SK-N-SH treated with all-trans-retinoic acid at 6 μM for 48 hours (cell line): ENCODE measurements around the gene CDIPT.

ENCODE experiments used
- ATAC-seq: fragments of 200-7000 bp; cut with Tn5 transposase; 3 replicates; pipeline ENCODE4 v1.9.1; 2020; ENCODE audit warnings: mild to moderate bottlenecking, moderate library complexity
- ARNTL ChIP-seq: fragments of 450-650 bp; formaldehyde crosslinking; IDR thresholded peaks from 2 replicates; pipeline ENCODE4 v1.5.0; 2020; ENCODE audit warnings: low read depth, mild to moderate bottlenecking, moderate library complexity, borderline replicate concordance
- BACH2 ChIP-seq: fragments of 250-450 bp; sonication (Bioruptor Pico); IDR thresholded peaks from 2 replicates; pipeline ENCODE4 v1.9.0; 2021; ENCODE audit warnings: mild to moderate bottlenecking, borderline replicate concordance
- CREB5 ChIP-seq: fragments of 250-450 bp; sonication (Bioruptor Pico); IDR thresholded peaks from 2 replicates; pipeline ENCODE4 v1.5.1; 2020; ENCODE audit warnings: low read depth, mild to moderate bottlenecking, moderate library complexity
- CSDC2 ChIP-seq: fragments of 250-450 bp; sonication (Bioruptor Pico); IDR thresholded peaks from 2 replicates; pipeline ENCODE4 v1.5.0; 2020; ENCODE audit warnings: mild to moderate bottlenecking, moderate library complexity
- CSRNP3 ChIP-seq: fragments of 250-450 bp; sonication (Bioruptor Pico); IDR thresholded peaks from 2 replicates; pipeline ENCODE4 v1.5.1; 2021; ENCODE audit warnings: mild to moderate bottlenecking, moderate library complexity
- GLIS3 ChIP-seq: fragments of 250-450 bp; sonication (Bioruptor Pico); IDR thresholded peaks from 2 replicates; pipeline ENCODE4 v1.5.0; 2020; ENCODE audit warnings: mild to moderate bottlenecking, moderate library complexity
- OSR1 ChIP-seq: fragments of 250-450 bp; sonication (Bioruptor Pico); IDR thresholded peaks from 2 replicates; pipeline ENCODE4 v1.8.0; 2022; ENCODE audit warnings: moderate library complexity, mild to moderate bottlenecking, inconsistent platforms
- PATZ1 ChIP-seq: fragments of 250-450 bp; sonication (Bioruptor Pico); IDR thresholded peaks from 2 replicates; pipeline ENCODE4 v1.8.0; 2020; ENCODE audit warnings: mild to moderate bottlenecking, moderate library complexity, borderline replicate concordance
- POU6F1 ChIP-seq: fragments of 250-450 bp; sonication (Bioruptor Pico); IDR thresholded peaks from 2 replicates; pipeline ENCODE4 v1.8.0; 2021; ENCODE audit warnings: low read depth, mild to moderate bottlenecking, moderate library complexity, borderline replicate concordance
- PPARA ChIP-seq: fragments of 250-450 bp; sonication (Bioruptor Pico); IDR thresholded peaks from 2 replicates; pipeline ENCODE4 v1.5.0; 2020; ENCODE audit warnings: mild to moderate bottlenecking, borderline replicate concordance
- SNAI2 ChIP-seq: fragments of 250-450 bp; sonication (Bioruptor Pico); IDR thresholded peaks from 2 replicates; pipeline ENCODE4 v1.5.0; 2020; ENCODE audit warnings: mild to moderate bottlenecking, moderate library complexity
- TCF4 ChIP-seq: fragments of 250-450 bp; sonication (Bioruptor Pico); IDR thresholded peaks from 2 replicates; pipeline ENCODE4 v1.8.0; 2021; ENCODE audit warnings: mild to moderate bottlenecking, moderate library complexity, borderline replicate concordance
- TOX ChIP-seq: fragments of 250-450 bp; sonication (Bioruptor Pico); IDR thresholded peaks from 2 replicates; pipeline ENCODE4 v1.8.0; 2021; ENCODE audit warnings: mild to moderate bottlenecking, moderate library complexity, borderline replicate concordance
- TSHZ2 ChIP-seq: fragments of 250-450 bp; sonication (Bioruptor Pico); IDR thresholded peaks from 2 replicates; pipeline ENCODE4 v1.5.0; 2020; ENCODE audit warnings: mild to moderate bottlenecking, moderate library complexity
- ZC3H10 ChIP-seq: fragments of 250-450 bp; sonication (Bioruptor Pico); IDR thresholded peaks from 2 replicates; pipeline ENCODE4 v1.5.1; 2021; ENCODE audit warnings: mild to moderate bottlenecking, moderate library complexity
- ZFP3 ChIP-seq: fragments of 250-450 bp; sonication (Bioruptor Pico); IDR thresholded peaks from 2 replicates; pipeline ENCODE4 v1.5.0; 2020; ENCODE audit warnings: mild to moderate bottlenecking, moderate library complexity
- ZFP30 ChIP-seq: fragments of 450-650 bp; formaldehyde crosslinking; IDR thresholded peaks from 2 replicates; pipeline ENCODE4 v1.5.0; 2022; ENCODE audit warnings: mild to moderate bottlenecking, moderate library complexity
- ZNF565 ChIP-seq: fragments of 450-650 bp; formaldehyde crosslinking; conservative IDR thresholded peaks from 2 replicates; pipeline ENCODE4 v1.5.0; 2020; ENCODE audit warnings: low read depth, mild to moderate bottlenecking, moderate library complexity
- ZNF70 ChIP-seq: fragments of 450-650 bp; formaldehyde crosslinking; IDR thresholded peaks from 2 replicates; pipeline ENCODE4 v1.5.0; 2020; ENCODE audit warnings: mild to moderate bottlenecking, moderate library complexity
- ZNF8 ChIP-seq: fragments of 450-650 bp; formaldehyde crosslinking; IDR thresholded peaks from 2 replicates; pipeline ENCODE4 v1.5.0; 2020; ENCODE audit warnings: mild to moderate bottlenecking, moderate library complexity

The CDIPT gene

GRCh38 chr16:29903590-29903989, 40.6 kb upstream of the CDIPT start:
- no peak for TF ChIP-seq PPARA (CRISPR knock-in tag)
- TF ChIP-seq TSHZ2: no peak
- TF ChIP-seq ZFP3: peak; percentile 92
- no peak for TF ChIP-seq CSRNP3
- TF ChIP-seq, all 23 proteins: peak for 1
- no peak for ATAC-seq

GRCh38 chr16:29901607-29901945, 38.5 kb upstream of the CDIPT start:
- ATAC-seq: peak; percentile 3
- TF ChIP-seq GLIS3 (CRISPR knock-in tag) (no peak), CSRNP3 (no peak), ZNF70 (no peak), TOX (CRISPR knock-in tag) (no peak), ZC3H10 (CRISPR knock-in tag) (no peak), ZFP30 (no peak), ZNF565 (CRISPR knock-in tag) (no peak), CSDC2 (CRISPR knock-in tag) (no peak), ARNTL (CRISPR knock-in tag) (no peak)

GRCh38 chr16:29900888-29901606, 38.0 kb upstream of the CDIPT start:
- peak; percentile 44 for ATAC-seq
- TF ChIP-seq BACH2 (CRISPR knock-in tag) (no peak), OSR1 (CRISPR knock-in tag) (no peak), ZNF70 (no peak), GLIS3 (CRISPR knock-in tag) (no peak), CSRNP3 (no peak), POU6F1 (CRISPR knock-in tag) (no peak), TCF4 (CRISPR knock-in tag) (no peak), ZNF565 (CRISPR knock-in tag) (no peak), SNAI2 (no peak), TOX (CRISPR knock-in tag) (no peak), ZFP3 (no peak), ARNTL (CRISPR knock-in tag) (no peak), PATZ1 (CRISPR knock-in tag) (no peak), ZNF8 (CRISPR knock-in tag) (no peak), ZFP30 (no peak), ZC3H10 (CRISPR knock-in tag) (no peak), PPARA (CRISPR knock-in tag) (no peak), CREB5 (CRISPR knock-in tag) (no peak)
